ENCODE data around the gene HORMAD1.
"Not testable (repeated sequence)": the region's sequence is repeated elsewhere in the genome, so short reads cannot be mapped to it uniquely, and the experiment has no call there.

HORMAD1 gene

GRCh38 chr1:150720703-150721102 lies at the start of gene HORMAD1:
HORMAD1 (minus strand) TSS chr1:150720895; CDS start chr1:150719505, 1,390 bp downstream.
- DNase-seq = no peak

GRCh38 chr1:150767704-150768103 lies 47.0 kb upstream of the HORMAD1 start:
- not testable (repeated sequence) for DNase-seq

GRCh38 chr1:150765977-150766301 lies 45.2 kb upstream of the HORMAD1 start:
- DNase-seq = not testable (repeated sequence)

GRCh38 chr1:150765296-150765976 lies 44.7 kb upstream of the HORMAD1 start, which contains the start of gene CTSS:
CTSS (minus strand) TSS chr1:150765778; CDS start chr1:150764763, 1,015 bp downstream.
- DNase-seq = no peak

- DNase-seq = no peak
Measured at GRCh38 chr1:150764617-150765101, 44.0 kb upstream of the HORMAD1 start.

GRCh38 chr1:150763018-150763417 lies 42.3 kb upstream of the HORMAD1 start:
- no peak for DNase-seq

GRCh38 chr1:150762552-150762951 lies 41.9 kb upstream of the HORMAD1 start:
- DNase-seq = no peak

- DNase-seq = no peak
Measured at GRCh38 chr1:150761801-150762200, 41.1 kb upstream of the HORMAD1 start.

- no peak for DNase-seq
Measured at GRCh38 chr1:150760013-150760412, 39.3 kb upstream of the HORMAD1 start.

GRCh38 chr1:150753416-150753815 lies 32.7 kb upstream of the HORMAD1 start:
- DNase-seq = no peak

- no peak for DNase-seq
Measured at GRCh38 chr1:150751443-150751842, 30.7 kb upstream of the HORMAD1 start.

- no peak for DNase-seq
Measured at GRCh38 chr1:150749720-150750311, 29.1 kb upstream of the HORMAD1 start.

GRCh38 chr1:150748878-150749719 lies 28.4 kb upstream of the HORMAD1 start:
- no peak for DNase-seq

- no peak for DNase-seq
Measured at GRCh38 chr1:150730130-150730721, 9.5 kb upstream of the HORMAD1 start.

- no peak for DNase-seq
Measured at GRCh38 chr1:150724336-150724735, 3.6 kb upstream of the HORMAD1 start.

GRCh38 chr1:150720098-150720497 lies 597 bp downstream of the HORMAD1 start:
- DNase-seq = no peak

GRCh38 chr1:150718225-150718891 lies 2.3 kb downstream of the HORMAD1 start:
- DNase-seq = no peak

GRCh38 chr1:150709031-150709430 lies 11.7 kb downstream of the HORMAD1 start:
- not testable (repeated sequence) for DNase-seq

- no peak for DNase-seq
Measured at GRCh38 chr1:150708595-150708994, 12.1 kb downstream of the HORMAD1 start.

GRCh38 chr1:150706091-150706490 lies 14.6 kb downstream of the HORMAD1 start:
- DNase-seq = no peak

GRCh38 chr1:150703427-150703826 lies 17.3 kb downstream of the HORMAD1 start:
- DNase-seq = no peak
